Activated CD4-positive, alpha-beta memory T cell treated with anti-CD3 and anti-CD28 coated beads, Interleukin-2, amount 10 ng/mL, durations not matched to agents 7 days and 5 days (primary cell): ENCODE results near the gene TAPBPL. TPM values are rescaled to one million over a fixed set of nuclear protein-coding genes. Genes with fewer than 3 reads are reported as not detected.
"Not testable (repeated sequence)": the region's sequence is repeated elsewhere in the genome, so short reads cannot be mapped to it uniquely, and the experiment has no call there.

Experiments used
- CTCF ChIA-PET: fragments of 350-600 bp; sonication (Branson Sonifier 250); formaldehyde crosslinking; loops from one replicate; lab custom pipeline; 2021; ENCODE audit warnings: antibody characterized with exemption, inconsistent platforms; lab: Charles Lee
- POLR2A ChIA-PET: fragments of 350-600 bp; sonication (Branson Sonifier 250); formaldehyde crosslinking; loops from one replicate; lab custom pipeline; 2021; ENCODE audit warnings: antibody characterized with exemption; lab: Charles Lee
- DNase-seq: peaks from one replicate; pipeline ENCODE4 v3.0.0-alpha.2; 2020
- H3K27ac Mint-ChIP-seq: one replicate; pipeline ENCODE4 v1.8.0; 2021; ENCODE audit warnings: mild to moderate bottlenecking, mixed read lengths
- H3K27me3 Mint-ChIP-seq: one replicate; pipeline ENCODE4 v1.8.0; 2021; ENCODE audit warnings: mixed read lengths
- H3K36me3 Mint-ChIP-seq: one replicate; pipeline ENCODE4 v1.8.0; 2021; ENCODE audit warnings: low read depth, mixed read lengths
- H3K4me1 Mint-ChIP-seq: one replicate; pipeline ENCODE4 v1.8.0; 2021; ENCODE audit warnings: mixed read lengths
- H3K4me3 Mint-ChIP-seq: one replicate; pipeline ENCODE4 v1.8.0; 2021; ENCODE audit warnings: mild to moderate bottlenecking, mixed read lengths
- H3K9me3 Mint-ChIP-seq: one replicate; pipeline ENCODE4 v1.8.0; 2021; ENCODE audit warnings: mixed read lengths
- total RNA-seq, 2 experiments: library from RNA; stranded (reverse); gene quantifications; one replicate each; pipeline ENCODE4 v1.2.3, GENCODE V29; 2021

Gene TAPBPL
- total RNA-seq, 2 experiments from 2014 or later: 45.0 to 49.0 TPM

GRCh38 chr12:6497291-6497690 is 45.4 kb downstream of the TAPBPL start:
- H3K9me3 Mint-ChIP-seq, H3K27me3 Mint-ChIP-seq, H3K4me3 Mint-ChIP-seq, DNase-seq: not testable (repeated sequence)
- Mint-ChIP-seq H3K36me3 (peaks cover 45% of the 10 kb centered on the region), H3K27ac (peak overlapping the region; percentile 44), H3K4me1 (peaks cover 35% of the 10 kb centered on the region)
- POLR2A ChIA-PET: interaction anchor here (1.5 to 10.2 kb wide), 4 partner anchors 27 to 74 kb away, joined by 4 to 163 read pairs (median 33); partner anchors contain the start of genes GAPDH and VAMP1
- CTCF ChIA-PET: interaction anchor here (1.3 to 3.4 kb wide), 2 partner anchors 27 to 41 kb away, joined by 3 to 17 read pairs; partner anchors contain the start of gene VAMP1

GRCh38 chr12:6500466-6500865 is 48.6 kb downstream of the TAPBPL start:
- CTCF ChIA-PET: interaction anchor here (1.8 to 2.7 kb wide), 2 partner anchors 38 to 77 kb away, joined by 5 to 10 read pairs; no protein-coding TSS in a partner anchor
- Mint-ChIP-seq H3K4me1 (peaks cover 26% of the 10 kb centered on the region), H3K9me3 (no peaks in the 10 kb centered on the region), H3K27me3 (no peaks in the 10 kb centered on the region), H3K27ac (no peak overlapping the region), H3K36me3 (peaks cover 37% of the 10 kb centered on the region), H3K4me3 (no peak overlapping the region)
- no peak for DNase-seq
- POLR2A ChIA-PET: interaction anchor here (0.9 to 2.1 kb wide), 6 partner anchors 9 to 35 kb away, joined by 3 to 9 read pairs (median 4); partner anchors contain the start of genes GAPDH and VAMP1

GRCh38 chr12:6507102-6507998 is 55.5 kb downstream of the TAPBPL start:
- Mint-ChIP-seq H3K27ac (no peak overlapping the region), H3K27me3 (no peaks in the 10 kb centered on the region), H3K4me3 (no peak overlapping the region), H3K36me3 (peaks cover 52% of the 10 kb centered on the region), H3K4me1 (peaks cover 18% of the 10 kb centered on the region), H3K9me3 (no peaks in the 10 kb centered on the region)
- ChIA-PET CTCF (interaction anchor here (0.6 kb wide), 1 partner anchor 19 kb away, joined by 5 read pairs; no protein-coding TSS in a partner anchor), POLR2A (interaction anchor here (0.6 to 0.7 kb wide), 2 partner anchors 25 to 69 kb away, joined by 3 to 4 read pairs; no protein-coding TSS in a partner anchor)
- DNase-seq: no peak

GRCh38 chr12:6508087-6508486 is 56.2 kb downstream of the TAPBPL start:
- Mint-ChIP-seq H3K27ac (peak overlapping the region; percentile 18), H3K4me3 (no peak overlapping the region), H3K36me3 (peaks cover 58% of the 10 kb centered on the region)

More at GRCh38 chr12:6508087-6508486, 56.2 kb downstream of the TAPBPL start:
- ChIA-PET POLR2A (no interaction called here), CTCF (interaction anchor here (0.6 to 1.4 kb wide), 2 partner anchors 20 to 30 kb away, joined by 3 to 5 read pairs; no protein-coding TSS in a partner anchor)
- Mint-ChIP-seq H3K4me1 (peaks cover 17% of the 10 kb centered on the region), H3K27me3 (no peaks in the 10 kb centered on the region), H3K9me3 (no peaks in the 10 kb centered on the region)
- DNase-seq: no peak

Other genes starting within 250 kb of the TAPBPL start
- gene PLEKHG6, start 141.4 kb upstream of the TAPBPL start, total RNA-seq: not detected
- gene TNFRSF1A, start 110.0 kb upstream of the TAPBPL start, total RNA-seq: 10 to 100 TPM; 61.5 to 61.9 TPM
- 1 to 10 TPM in 1 of 2 experiments, under 1 TPM in 1; 0.78 to 1.3 TPM for gene SCNN1A, start 76.5 kb upstream of the TAPBPL start, total RNA-seq
- under 1 TPM; 0.38 to 0.40 TPM for gene LTBR, start 67.9 kb upstream of the TAPBPL start, total RNA-seq
- gene CD27, start 7.1 kb upstream of the TAPBPL start, total RNA-seq: 10 to 100 TPM; 39.9 to 43.4 TPM
- gene VAMP1, start 18.6 kb downstream of the TAPBPL start, total RNA-seq: 10 to 100 TPM; 45.1 to 50.9 TPM
- 100 to 1,000 TPM; 204 to 208 TPM for gene MRPL51, start 41.2 kb downstream of the TAPBPL start, total RNA-seq
- gene NCAPD2, start 42.1 kb downstream of the TAPBPL start, total RNA-seq: 100 to 1,000 TPM; 153 to 156 TPM
- gene GAPDH, start 82.5 kb downstream of the TAPBPL start, total RNA-seq: 1,000 to 10,000 TPM; 5,691 to 5,753 TPM
- gene IFFO1, start 104.0 kb downstream of the TAPBPL start, total RNA-seq: 10 to 100 TPM; 23.1 to 23.6 TPM
- 10 to 100 TPM; 46.5 to 50.9 TPM for gene NOP2, start 116.2 kb downstream of the TAPBPL start, total RNA-seq
- 100 to 1,000 TPM; 223 to 234 TPM for gene CHD4, start 155.3 kb downstream of the TAPBPL start, total RNA-seq
- 1 to 10 TPM; 7.8 to 8.0 TPM for gene LPAR5, start 183.9 kb downstream of the TAPBPL start, total RNA-seq
- 1 to 10 TPM; 1.8 TPM for gene ACRBP, start 195.4 kb downstream of the TAPBPL start, total RNA-seq
- gene ING4, start 211.1 kb downstream of the TAPBPL start, total RNA-seq: 10 to 100 TPM; 32.2 to 33.8 TPM
- 10 to 100 TPM; 69.5 to 78.1 TPM for gene ZNF384, start 237.3 kb downstream of the TAPBPL start, total RNA-seq
- gene PIANP, start 248.8 kb downstream of the TAPBPL start, total RNA-seq: not detected